GM19035 (cell line): ENCODE measurements around the gene MST1.

ENCODE experiments used
- ATAC-seq: cut with Tn5 transposase; IDR thresholded peaks from one replicate; pipeline ENCODE4 v1.9.1; 2021; ENCODE audit not compliant: unreplicated experiment

The MST1 gene

DNA sequence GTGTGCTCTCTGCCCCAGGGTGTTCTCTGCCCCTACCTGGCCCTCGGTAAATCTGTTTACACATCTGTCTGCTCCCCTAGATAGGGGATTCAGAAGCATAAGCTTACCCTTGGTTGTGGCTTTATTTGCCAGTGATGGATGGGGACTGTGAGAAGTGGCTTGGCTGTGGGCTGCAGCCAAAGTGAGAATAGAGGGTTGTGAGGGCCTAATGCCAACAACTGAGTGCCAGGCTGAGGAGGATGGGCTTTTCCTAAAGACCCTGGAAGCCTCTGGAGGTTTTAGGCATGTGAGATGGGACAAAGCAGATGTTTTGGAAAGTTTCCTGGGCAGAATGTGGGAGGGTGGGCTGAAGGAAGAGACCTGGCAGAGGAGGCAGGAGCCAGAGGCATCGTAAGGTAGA is 30.6 kb downstream of the MST1 start:
- no peak for ATAC-seq

DNA sequence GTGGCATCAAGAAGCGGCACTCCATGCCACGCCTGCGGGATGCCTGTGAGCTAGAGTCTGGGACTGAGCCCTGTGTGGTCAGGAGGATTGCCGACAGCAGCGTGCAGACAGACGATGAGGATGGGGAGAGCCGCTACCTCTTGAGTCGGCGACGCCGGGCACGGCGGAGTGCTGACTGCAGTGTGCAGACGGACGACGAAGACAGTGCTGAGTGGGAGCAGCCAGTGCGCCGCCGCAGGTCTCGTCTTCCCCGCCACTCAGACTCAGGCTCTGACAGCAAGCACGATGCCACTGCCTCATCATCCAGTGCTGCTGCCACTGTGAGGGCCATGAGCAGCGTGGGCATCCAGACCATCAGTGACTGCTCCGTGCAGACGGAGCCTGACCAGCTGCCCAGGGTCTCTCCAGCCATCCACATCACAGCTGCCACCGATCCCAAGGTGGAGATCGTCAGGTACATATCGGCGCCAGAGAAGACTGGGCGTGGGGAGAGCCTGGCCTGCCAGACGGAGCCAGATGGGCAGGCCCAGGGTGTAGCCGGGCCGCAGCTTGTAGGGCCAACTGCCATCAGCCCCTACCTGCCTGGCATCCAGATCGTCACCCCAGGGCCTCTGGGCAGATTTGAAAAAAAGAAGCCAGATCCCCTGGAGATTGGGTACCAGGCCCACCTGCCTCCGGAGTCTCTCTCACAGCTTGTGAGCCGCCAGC is 31.9 kb downstream of the MST1 start:
- no peak for ATAC-seq

GRCh38 chr3:49656541-49657112 is 32.6 kb downstream of the MST1 start:
- no peak for ATAC-seq

DNA sequence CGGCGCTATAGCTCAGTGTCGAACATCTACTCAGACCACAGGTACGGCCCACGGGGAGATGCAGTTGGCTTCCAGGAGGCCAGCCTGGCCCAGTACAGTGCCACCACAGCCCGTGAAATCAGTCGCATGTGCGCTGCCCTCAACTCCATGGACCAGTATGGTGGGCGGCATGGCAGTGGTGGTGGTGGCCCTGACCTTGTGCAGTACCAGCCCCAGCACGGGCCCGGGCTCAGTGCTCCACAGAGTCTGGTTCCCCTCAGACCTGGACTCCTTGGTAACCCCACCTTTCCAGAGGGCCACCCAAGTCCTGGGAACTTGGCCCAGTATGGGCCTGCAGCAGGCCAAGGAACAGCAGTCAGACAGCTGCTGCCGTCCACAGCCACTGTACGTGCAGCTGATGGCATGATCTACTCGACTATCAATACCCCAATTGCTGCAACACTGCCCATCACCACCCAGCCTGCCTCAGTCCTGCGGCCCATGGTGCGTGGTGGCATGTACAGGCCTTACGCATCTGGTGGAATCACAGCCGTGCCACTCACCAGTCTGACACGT is 33.5 kb downstream of the MST1 start:
- no peak for ATAC-seq

- ATAC-seq, result no peak
Measured at GRCh38 chr3:49654955-49655556, 34.2 kb downstream of the MST1 start.

GRCh38 chr3:49654176-49654825 is 35.0 kb downstream of the MST1 start:
- ATAC-seq, result no peak

- no peak for ATAC-seq
Measured at GRCh38 chr3:49653621-49654020, 35.7 kb downstream of the MST1 start.

- no peak for ATAC-seq
Measured at GRCh38 chr3:49652903-49653415, 36.3 kb downstream of the MST1 start.

GRCh38 chr3:49652218-49652902 is 36.9 kb downstream of the MST1 start:
- ATAC-seq, result no peak

- no peak for ATAC-seq
Measured at GRCh38 chr3:49650637-49651036, 38.6 kb downstream of the MST1 start.

DNA sequence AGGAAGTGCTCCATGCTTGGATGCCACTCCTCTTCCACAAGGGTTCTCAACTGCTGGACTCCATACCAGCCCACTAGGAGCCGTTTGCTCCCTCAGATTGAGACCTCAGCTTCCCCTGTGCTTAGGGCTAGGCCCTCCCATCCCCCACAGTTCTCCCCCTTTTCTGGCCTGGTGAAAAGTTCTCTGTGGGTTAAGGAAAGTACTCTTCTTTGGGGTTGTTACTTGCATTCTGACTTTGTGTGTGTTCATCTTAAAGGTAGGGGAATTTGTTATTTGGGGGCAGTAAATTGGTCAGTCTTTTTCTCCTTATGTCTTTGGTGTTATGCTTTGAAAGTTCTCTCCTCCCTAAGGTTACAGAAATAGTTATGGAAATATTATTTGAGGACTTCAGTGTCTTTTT is 39.1 kb downstream of the MST1 start:
- no peak for ATAC-seq

GRCh38 chr3:49649576-49649975 is 39.7 kb downstream of the MST1 start:
- ATAC-seq, result no peak

- no peak for ATAC-seq
Measured at GRCh38 chr3:49648354-49649019, 40.8 kb downstream of the MST1 start.

DNA sequence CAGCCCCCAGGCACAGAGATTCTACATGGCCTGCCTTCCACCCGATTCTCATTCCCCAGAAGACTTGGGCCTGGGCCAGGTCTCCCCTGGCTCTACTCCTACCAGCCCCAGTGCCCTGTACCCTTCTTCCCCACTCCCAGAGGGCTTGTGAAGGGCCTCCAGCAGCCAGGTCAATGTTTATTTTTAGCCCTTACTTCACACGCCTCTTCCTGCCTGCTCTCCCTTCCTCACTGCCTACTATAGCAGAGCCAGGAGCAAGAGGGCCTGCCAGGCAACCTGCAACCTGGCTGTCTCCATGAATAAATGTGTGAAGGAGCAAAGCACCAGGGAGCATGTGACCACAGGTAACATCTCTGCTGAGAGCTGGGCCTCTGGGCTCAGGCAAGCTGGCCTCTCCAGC is 41.5 kb downstream of the MST1 start:
- no peak for ATAC-seq

- no peak for ATAC-seq
Measured at GRCh38 chr3:49646236-49646635, 43.0 kb downstream of the MST1 start.

DNA sequence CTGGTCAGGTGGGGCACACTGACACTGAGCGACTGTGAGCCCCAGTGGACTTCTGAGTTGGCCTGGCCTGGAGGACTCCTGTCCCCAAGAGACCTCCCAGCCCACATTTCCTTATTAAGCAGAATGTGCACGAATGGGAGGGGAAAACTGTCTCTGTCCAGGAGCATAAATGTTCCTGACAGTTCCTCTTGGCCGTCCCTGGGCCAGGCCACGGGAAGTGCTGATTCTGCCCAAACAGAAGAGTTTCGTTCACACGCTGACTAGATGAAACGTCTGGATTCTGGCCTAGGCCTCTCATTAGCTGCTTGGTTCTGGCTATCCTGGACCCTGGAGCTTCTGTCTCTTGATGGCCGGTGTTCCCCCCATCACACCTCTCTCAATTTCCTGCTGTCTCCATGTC is 44.6 kb downstream of the MST1 start:
- ATAC-seq, result no peak

GRCh38 chr3:49642708-49643145 is 46.5 kb downstream of the MST1 start:
- ATAC-seq, result no peak

DNA sequence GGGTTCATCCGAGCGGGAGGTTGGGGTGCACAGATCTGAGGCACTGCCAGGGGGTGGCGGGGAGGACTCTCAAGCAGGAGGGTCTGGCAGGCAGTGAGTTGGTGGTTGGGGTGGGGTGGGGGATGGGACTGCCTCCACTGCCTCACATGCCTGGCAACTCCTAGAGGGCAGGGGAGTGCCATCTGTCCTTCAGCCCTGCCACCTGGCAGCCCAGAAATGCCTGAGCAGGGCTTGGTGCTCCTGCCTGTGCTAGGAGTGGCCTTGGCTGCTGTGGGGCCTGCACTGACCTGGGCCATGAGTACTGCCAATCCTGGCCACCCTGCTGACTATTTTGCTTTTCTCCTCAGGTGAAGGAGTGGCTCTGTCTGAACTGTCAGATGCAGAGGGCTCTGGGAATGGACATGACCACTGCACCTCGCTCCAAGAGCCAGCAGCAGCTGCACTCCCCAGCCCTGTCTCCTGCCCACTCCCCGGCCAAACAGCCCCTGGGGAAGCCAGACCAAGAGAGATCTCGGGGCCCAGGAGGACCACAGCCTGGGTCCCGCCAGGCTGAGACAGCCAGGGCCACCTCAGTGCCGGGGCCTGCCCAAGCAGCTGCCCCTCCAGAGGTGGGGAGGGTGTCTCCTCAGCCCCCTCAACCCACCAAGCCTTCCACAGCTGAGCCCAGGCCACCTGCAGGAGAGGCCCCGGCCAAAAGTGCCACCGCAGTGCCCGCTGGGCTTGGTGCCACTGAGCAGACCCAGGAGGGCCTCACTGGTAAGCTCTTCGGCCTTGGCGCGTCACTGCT is 47.2 kb downstream of the MST1 start:
- no peak for ATAC-seq

DNA sequence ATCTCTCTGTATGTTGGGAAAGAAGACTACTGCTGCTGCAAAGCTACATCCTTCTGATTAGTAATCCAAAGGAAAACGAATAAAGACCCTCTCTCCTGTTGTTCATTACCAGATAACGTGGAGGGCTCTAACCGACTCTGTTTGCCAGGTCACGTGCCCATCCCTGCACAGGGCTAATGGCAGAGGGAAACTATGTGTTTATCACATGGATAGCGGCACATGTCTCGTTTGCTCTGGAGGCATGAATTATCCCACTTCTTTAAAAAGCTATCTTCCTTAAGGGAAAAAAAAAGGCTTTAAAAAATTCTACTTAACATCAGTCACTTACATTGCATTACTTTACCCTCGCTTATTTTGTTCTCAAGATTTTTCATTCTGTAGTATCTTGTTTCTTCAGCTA is 48.0 kb downstream of the MST1 start:
- ATAC-seq, result no peak

GRCh38 chr3:49639551-49639950 is 49.7 kb downstream of the MST1 start:
- ATAC-seq, result no peak
